Left lung (tissue), 10 donors: ENCODE measurements around the gene TMX2. TPM values are rescaled to one million over a fixed set of nuclear protein-coding genes. Genes with fewer than 3 reads are reported as not detected.
A peak's percentile ranks its signal among the peaks of the same experiment; 100 is the strongest.

Experiments
- ATAC-seq: fragments of 200-7000 bp; cut with Tn5 transposase; one replicate; pipeline ENCODE4 v1.9.1; 2020; ENCODE audit warnings: moderate library complexity
- DNase-seq, 4 donors: peaks; one replicate each; pipeline ENCODE4 v3.0.0-alpha.2; 2013 to 2020
- H3K27ac ChIP-seq, 2 donors: fragments of 200-600 bp; sonication (generic) in 1 of 2; one replicate each; pipeline versions ENCODE4 v1.5.0 to v1.8.0; 2020 to 2021
- H3K27me3 ChIP-seq, 2 donors: fragments of 200-600 bp; sonication (generic) in 1 of 2; one replicate each; pipeline versions ENCODE4 v1.5.0 to v1.8.0; 2020 to 2021
- H3K36me3 ChIP-seq, 2 donors: fragments of 200-600 bp; sonication (generic) in 1 of 2; one replicate each; pipeline versions ENCODE4 v1.5.0 to v1.8.0; 2020 to 2021
- H3K4me1 ChIP-seq, 2 donors: fragments of 200-600 bp; one replicate each; pipeline ENCODE4 v1.8.0; 2021
- H3K4me3 ChIP-seq, 2 donors: fragments of 200-600 bp; sonication (generic) in 1 of 2; one replicate each; pipeline versions ENCODE4 v1.5.0 to v1.8.0; 2020 to 2021; ENCODE audit warnings: mild to moderate bottlenecking in 1 of 2
- H3K9me3 ChIP-seq, 2 donors: fragments of 200-600 bp; sonication (generic) in 1 of 2; one replicate each; pipeline versions ENCODE4 v1.5.0 to v1.8.0; 2020 to 2021
- intact Hi-C, 2 donors: fragments of 100-400 bp; cut with DNase I; formaldehyde crosslinking; loops; one replicate each; pipeline versions ENCODE4 v1.11.2 to v1.14.2; 2022
- polyA plus RNA-seq, 6 donors: library from polyadenylated mRNA; unstranded; fragments of 120-200 nt; gene quantifications; one replicate each; pipeline ENCODE4 v1.2.1, GENCODE V29; 2013; ENCODE audit not compliant: insufficient read length in 6 of 6
- total RNA-seq, 2 donors: library from RNA; stranded (reverse); fragmentation: NEBNext Ultra II Directional; extraction: Animal tissue kit (Norgen Biotek cat#: 25700); gene quantifications; one replicate each; pipeline ENCODE4 v1.2.1, GENCODE V29; 2021
- TF ChIP-seq, protein P1 (sequence below), 2 donors: fragments of 200-600 bp; sonication (generic) in 1 of 2; IDR thresholded peaks; one replicate each; pipeline versions ENCODE4 v1.5.0 to v1.8.0; 2021; ENCODE audit warnings: antibody characterized with exemption in 2 of 2
- donor health status: DM: no; HTN: yes; CAD: no.
- donor health status: DM: no; HTN: no; CAD: no.

The TMX2 gene
- total and polyA plus RNA-seq, 8 donors: 67.7 to 107 (median 90.4) TPM

GRCh38 chr11:57787920-57788702 lies 75.7 kb downstream of the TMX2 start:
- ATAC-seq (peak; percentile 47), DNase-seq (peak in 1 of 4 donors; percentile 58)
- H3K27me3 ChIP-seq: no peaks in the 10 kb centered on the region
- peak overlapping the region; percentile 19 to 45 for H3K27ac ChIP-seq
- H3K36me3 ChIP-seq: peaks cover 0 to 5% of the 10 kb centered on the region in 2 donors
- intact Hi-C loops: no loop called here
- H3K4me1 ChIP-seq: peaks cover 51 to 100% of the 10 kb centered on the region in 2 donors
- TF ChIP-seq, protein P1, sequence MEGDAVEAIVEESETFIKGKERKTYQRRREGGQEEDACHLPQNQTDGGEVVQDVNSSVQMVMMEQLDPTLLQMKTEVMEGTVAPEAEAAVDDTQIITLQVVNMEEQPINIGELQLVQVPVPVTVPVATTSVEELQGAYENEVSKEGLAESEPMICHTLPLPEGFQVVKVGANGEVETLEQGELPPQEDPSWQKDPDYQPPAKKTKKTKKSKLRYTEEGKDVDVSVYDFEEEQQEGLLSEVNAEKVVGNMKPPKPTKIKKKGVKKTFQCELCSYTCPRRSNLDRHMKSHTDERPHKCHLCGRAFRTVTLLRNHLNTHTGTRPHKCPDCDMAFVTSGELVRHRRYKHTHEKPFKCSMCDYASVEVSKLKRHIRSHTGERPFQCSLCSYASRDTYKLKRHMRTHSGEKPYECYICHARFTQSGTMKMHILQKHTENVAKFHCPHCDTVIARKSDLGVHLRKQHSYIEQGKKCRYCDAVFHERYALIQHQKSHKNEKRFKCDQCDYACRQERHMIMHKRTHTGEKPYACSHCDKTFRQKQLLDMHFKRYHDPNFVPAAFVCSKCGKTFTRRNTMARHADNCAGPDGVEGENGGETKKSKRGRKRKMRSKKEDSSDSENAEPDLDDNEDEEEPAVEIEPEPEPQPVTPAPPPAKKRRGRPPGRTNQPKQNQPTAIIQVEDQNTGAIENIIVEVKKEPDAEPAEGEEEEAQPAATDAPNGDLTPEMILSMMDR (IDR thresholded peaks at IDR 0.05): no peak
- H3K9me3 ChIP-seq: no peaks in the 10 kb centered on the region
- H3K4me3 ChIP-seq: no peak overlapping the region

- Histone ChIP-seq H3K27ac (peak overlapping the region in 1 of 2 donors; percentile 45), H3K36me3 (peaks cover 0 to 5% of the 10 kb centered on the region in 2 donors), H3K27me3 (no peaks in the 10 kb centered on the region), H3K4me3 (no peak overlapping the region), H3K4me1 (peaks cover 52 to 100% of the 10 kb centered on the region in 2 donors), H3K9me3 (no peaks in the 10 kb centered on the region)
- TF ChIP-seq, protein P1 (IDR thresholded peaks at IDR 0.05): no peak
- DNase-seq (no peak), ATAC-seq (no peak)
- intact Hi-C loops: no loop called here
Measured at GRCh38 chr11:57788703-57789088, 76.3 kb downstream of the TMX2 start.

Other genes with a start within 250 kb of the TMX2 start
- 10 to 100 TPM; 11.8 to 25.3 TPM for gene SLC43A1, start 196.9 kb upstream of the TMX2 start, total RNA-seq
- gene SLC43A1, start 196.9 kb upstream of the TMX2 start, polyA plus RNA-seq: 10 to 100 TPM; 11.7 to 19.6 (median 18.0) TPM
- 10 to 100 TPM; 21.7 to 39.6 TPM for gene TIMM10, start 181.8 kb upstream of the TMX2 start, total RNA-seq
- gene TIMM10, start 181.8 kb upstream of the TMX2 start, polyA plus RNA-seq: 10 to 100 TPM; 26.5 to 41.0 (median 33.6) TPM
- not detected for gene SMTNL1, start 175.0 kb upstream of the TMX2 start, total RNA-seq
- under 1 TPM; 0.13 to 0.80 (median 0.42) TPM for gene SMTNL1, start 175.0 kb upstream of the TMX2 start, polyA plus RNA-seq
- gene UBE2L6, start 144.9 kb upstream of the TMX2 start, total RNA-seq: 100 to 1,000 TPM in 1 of 2 donors, 10 to 100 TPM in 1; 97.1 to 109 TPM
- 10 to 100 TPM; 56.1 to 67.0 (median 62.9) TPM for gene UBE2L6, start 144.9 kb upstream of the TMX2 start, polyA plus RNA-seq
- gene SERPING1, start 114.9 kb upstream of the TMX2 start, total RNA-seq: 100 to 1,000 TPM; 195 to 329 TPM
- gene SERPING1, start 114.9 kb upstream of the TMX2 start, polyA plus RNA-seq: 100 to 1,000 TPM; 172 to 206 (median 193) TPM
- 1 to 10 TPM; 1.2 to 2.3 TPM for gene YPEL4, start 62.7 kb upstream of the TMX2 start, total RNA-seq
- 10 to 100 TPM in 1 of 6 donors, 1 to 10 TPM in 5; 5.9 to 10.1 (median 7.0) TPM for gene YPEL4, start 62.7 kb upstream of the TMX2 start, polyA plus RNA-seq
- 10 to 100 TPM; 10.1 to 13.1 TPM for gene CLP1, start 54.8 kb upstream of the TMX2 start, total RNA-seq
- 10 to 100 TPM; 11.9 to 14.3 (median 13.3) TPM for gene CLP1, start 54.8 kb upstream of the TMX2 start, polyA plus RNA-seq
- 10 to 100 TPM; 69.9 to 83.6 TPM for gene ZDHHC5, start 44.5 kb upstream of the TMX2 start, total RNA-seq
- gene ZDHHC5, start 44.5 kb upstream of the TMX2 start, polyA plus RNA-seq: 10 to 100 TPM; 37.5 to 48.8 (median 41.0) TPM
- 10 to 100 TPM; 11.0 to 11.8 TPM for gene MED19, start 378 bp upstream of the TMX2 start, total RNA-seq
- 10 to 100 TPM; 14.0 to 21.9 (median 16.0) TPM for gene MED19, start 378 bp upstream of the TMX2 start, polyA plus RNA-seq
- gene SELENOH, start 28.9 kb downstream of the TMX2 start, total RNA-seq: 100 to 1,000 TPM in 1 of 2 donors, 10 to 100 TPM in 1; 94.1 to 108 TPM
- gene SELENOH, start 28.9 kb downstream of the TMX2 start, polyA plus RNA-seq: 100 to 1,000 TPM; 100 to 130 (median 116) TPM
- gene BTBD18, start 39.2 kb downstream of the TMX2 start, total RNA-seq: not detected
- gene BTBD18, start 39.2 kb downstream of the TMX2 start, polyA plus RNA-seq: under 1 TPM; 0.21 to 0.56 (median 0.31) TPM
- gene CTNND1, start 49.2 kb downstream of the TMX2 start, total RNA-seq: 100 to 1,000 TPM; 187 to 217 TPM
- gene CTNND1, start 49.2 kb downstream of the TMX2 start, polyA plus RNA-seq: 100 to 1,000 TPM; 229 to 301 (median 268) TPM